GM12801 (cell line): Measurements from ENCODE around the gene TOGARAM2.

Experiments
- TF ChIP-seq, protein P1 (sequence below): IDR thresholded peaks from one replicate; pipeline ENCODE4 v1.5.1; 2011; ENCODE audit warnings: control low read depth; ENCODE audit not compliant: insufficient read length; ENCODE audit errors: extremely low read depth

TOGARAM2 gene

DNA sequence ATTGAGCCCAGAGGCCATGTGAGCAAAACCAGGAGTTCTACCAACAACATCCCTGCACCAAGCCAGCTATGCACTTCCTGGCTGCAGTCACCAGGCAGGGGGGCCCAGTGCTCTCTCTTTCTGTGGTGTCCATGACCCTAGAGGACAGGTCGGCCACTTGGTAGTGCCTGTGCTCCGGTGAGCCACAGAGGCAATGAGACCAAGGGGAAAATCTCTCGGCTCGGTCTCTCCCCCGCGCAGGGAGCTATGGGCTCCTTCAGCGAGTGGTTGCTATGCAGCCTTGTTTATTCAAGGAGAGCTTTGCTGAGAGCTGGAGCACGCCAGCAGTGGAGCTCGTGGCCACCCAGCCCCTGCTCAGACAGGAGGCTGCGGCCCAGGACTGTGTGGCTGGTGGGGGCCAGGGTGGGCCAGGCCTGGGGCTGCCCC is at the start of gene TOGARAM2:
TSS of gene TOGARAM2 (plus strand) at position 283 of the 426 bp plus-strand sequence. CDS start 13,537 bp downstream, outside the sequence.
- TF ChIP-seq, protein P1, sequence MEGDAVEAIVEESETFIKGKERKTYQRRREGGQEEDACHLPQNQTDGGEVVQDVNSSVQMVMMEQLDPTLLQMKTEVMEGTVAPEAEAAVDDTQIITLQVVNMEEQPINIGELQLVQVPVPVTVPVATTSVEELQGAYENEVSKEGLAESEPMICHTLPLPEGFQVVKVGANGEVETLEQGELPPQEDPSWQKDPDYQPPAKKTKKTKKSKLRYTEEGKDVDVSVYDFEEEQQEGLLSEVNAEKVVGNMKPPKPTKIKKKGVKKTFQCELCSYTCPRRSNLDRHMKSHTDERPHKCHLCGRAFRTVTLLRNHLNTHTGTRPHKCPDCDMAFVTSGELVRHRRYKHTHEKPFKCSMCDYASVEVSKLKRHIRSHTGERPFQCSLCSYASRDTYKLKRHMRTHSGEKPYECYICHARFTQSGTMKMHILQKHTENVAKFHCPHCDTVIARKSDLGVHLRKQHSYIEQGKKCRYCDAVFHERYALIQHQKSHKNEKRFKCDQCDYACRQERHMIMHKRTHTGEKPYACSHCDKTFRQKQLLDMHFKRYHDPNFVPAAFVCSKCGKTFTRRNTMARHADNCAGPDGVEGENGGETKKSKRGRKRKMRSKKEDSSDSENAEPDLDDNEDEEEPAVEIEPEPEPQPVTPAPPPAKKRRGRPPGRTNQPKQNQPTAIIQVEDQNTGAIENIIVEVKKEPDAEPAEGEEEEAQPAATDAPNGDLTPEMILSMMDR: no peak

DNA sequence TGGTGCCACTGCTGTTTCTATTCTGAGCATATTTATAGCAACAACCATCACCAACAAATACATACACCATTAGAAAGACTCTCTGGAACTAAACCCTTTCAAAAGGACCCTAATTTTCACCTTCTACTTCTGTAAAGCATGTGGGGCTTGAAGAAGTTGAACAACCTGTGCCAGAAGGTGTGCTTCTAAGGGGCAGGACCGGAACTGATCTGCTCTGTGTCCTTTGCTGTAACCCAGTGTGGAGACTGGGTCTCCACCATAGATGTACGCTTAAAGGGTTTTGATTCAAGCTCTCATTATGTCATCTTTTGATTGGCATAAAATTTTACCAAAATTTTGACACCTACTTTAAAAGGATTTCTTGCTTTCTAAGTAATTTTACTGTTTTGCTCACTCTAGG is 46.3 kb upstream of the TOGARAM2 start:
- TF ChIP-seq, protein P1: no peak

DNA sequence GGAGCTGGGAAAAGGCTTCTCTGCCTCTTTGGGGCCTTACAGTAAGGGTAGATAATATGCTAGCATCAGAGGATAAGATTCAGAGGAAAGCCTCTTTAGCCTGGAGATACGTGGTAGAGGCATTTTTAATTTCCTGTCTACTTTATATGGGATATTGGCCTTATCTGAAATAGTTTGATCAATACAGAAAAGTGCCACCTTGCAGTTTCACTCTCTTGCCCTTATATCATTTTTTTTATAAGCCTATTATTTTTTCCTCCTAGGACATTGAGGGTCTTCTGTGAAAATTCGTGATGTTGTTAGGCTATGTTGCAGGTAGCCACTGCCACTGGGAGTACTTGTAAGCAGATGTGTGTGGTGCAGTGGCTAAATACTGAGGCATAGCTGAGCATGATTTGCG is 40.1 kb upstream of the TOGARAM2 start:
- TF ChIP-seq, protein P1: no peak

DNA sequence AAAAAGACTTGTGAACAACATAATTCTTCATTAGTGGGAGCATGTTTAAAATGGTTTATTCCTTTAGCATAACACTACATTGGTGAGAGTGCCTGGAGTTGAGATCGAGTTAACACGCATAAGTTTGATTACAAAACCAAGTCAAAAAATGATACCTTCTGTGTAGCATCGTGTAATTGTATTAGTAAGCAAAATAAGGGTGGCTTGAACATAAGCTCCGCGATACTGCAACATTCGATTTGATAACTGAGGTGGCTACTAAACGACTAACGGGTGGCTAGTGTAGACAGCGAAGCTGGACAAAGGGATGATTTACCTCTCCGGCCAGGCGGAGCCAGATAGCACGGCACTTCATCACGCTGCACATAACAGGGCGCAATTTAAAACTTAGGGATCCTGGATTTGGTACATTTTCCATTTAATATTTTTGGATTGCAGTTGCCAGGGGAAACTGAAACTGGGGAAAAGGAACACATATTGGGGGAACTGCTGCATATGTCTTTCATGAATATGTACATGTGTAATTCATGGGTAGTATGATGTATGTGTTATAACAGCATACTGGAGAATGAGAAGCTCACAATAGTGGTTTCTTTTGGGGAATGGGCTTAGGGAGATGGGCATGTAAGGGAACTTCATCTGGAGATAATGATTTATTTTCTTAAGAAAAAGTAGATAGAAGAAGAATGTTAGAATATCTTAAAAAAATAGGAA is 36.4 kb upstream of the TOGARAM2 start:
- TF ChIP-seq, protein P1: no peak

DNA sequence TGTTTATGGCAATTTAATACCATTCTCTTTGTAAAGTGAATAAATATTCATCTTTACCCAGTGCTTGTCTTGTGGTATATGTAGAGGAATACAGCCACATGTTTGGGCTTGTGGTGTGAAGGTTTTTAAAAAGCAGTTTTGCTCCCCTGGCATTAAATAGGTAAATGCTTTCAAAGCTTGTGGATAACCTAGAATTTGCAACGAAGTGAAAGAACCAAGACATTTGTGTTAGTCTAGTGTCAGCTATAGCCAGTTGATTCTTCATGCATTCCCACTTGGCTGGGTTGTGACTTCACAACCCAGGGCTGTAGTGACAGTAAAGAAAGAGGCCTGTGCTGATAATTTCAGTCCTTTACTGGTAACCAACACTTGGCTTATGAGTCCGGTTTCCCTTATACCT is 32.9 kb upstream of the TOGARAM2 start:
- TF ChIP-seq, protein P1: no peak

DNA sequence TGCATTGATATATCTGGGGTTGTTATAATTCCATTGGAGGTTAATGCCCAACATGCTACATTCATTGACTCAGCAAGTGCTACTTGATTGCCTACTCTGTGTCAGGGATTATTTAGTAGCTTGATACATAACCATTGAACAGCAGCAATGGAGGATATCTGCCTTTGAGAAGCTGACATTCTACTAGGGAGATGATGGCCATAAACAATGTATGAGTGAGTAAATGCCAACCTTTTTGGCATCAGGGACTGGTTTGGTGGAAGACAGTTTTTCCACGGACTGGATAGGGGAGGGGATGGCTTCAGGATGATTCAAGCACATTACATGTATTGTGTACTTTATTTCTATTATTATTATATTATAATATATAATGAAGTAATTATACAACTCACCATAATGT is 31.9 kb upstream of the TOGARAM2 start:
- TF ChIP-seq, protein P1: no peak

DNA sequence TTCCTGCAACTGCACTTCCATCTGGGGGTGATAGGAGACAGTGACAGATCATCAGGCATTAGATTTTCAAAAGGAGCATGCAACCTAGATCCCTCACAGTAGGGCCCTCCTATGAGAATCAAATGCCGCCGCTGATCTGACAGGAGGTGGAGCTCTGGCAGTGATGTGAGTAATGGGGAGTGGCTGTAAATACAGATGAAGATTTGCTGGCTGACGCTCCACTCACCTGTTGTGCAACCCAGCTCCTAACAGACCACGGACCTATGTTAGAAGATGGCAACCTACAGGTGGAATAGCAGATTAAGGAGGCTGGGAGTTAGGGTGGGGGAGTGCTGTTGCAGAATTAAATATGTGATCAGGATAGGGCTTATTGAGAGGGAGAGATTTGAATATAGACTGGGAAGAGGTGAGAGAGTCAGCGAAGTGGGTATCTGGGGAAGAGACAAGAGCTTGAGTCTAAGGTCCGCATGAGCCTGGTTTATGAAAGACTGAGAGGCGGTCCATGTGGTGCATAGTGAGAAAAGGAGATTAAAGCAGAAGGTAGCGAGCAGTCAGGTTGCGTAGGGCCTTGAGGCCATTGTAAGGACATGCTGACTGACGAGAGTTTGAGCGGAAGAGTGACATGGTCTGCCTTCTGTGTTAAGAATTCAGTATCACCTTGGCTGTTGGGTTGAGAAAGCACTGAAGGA is 31.3 kb upstream of the TOGARAM2 start:
- TF ChIP-seq, protein P1: no peak
